ENCODE measurements around the gene NR6A1. TPM values are rescaled to one million over a fixed set of nuclear protein-coding genes. Genes with fewer than 3 reads are reported as not detected.

NR6A1 gene
- total RNA-seq, 1 experiment from 2014 or later: 0.77 TPM

GRCh38 chr9:124758691-124759090, 12.4 kb downstream of the NR6A1 start:
- intact Hi-C loops (cut with micrococcal nuclease): no loop called here
- H3F3A ChIP-seq (ENCODE audit: low read length, unreplicated experiment): no peaks in the 10 kb centered on the region
- no peak overlapping the region for H3K4me3 ChIP-seq (ENCODE audit: low read length)
- H3K4me1 ChIP-seq (ENCODE audit: insufficient read depth, low read length): no peaks in the 10 kb centered on the region
- no peak for DNase-seq
- no peak overlapping the region for H3K27ac ChIP-seq (ENCODE audit: low read length)
- POLR2A ChIA-PET (ENCODE audit: unreplicated experiment): no interaction called here
- H3K9me3 ChIP-seq (ENCODE audit: low read length): no peaks in the 10 kb centered on the region
- no peaks in the 10 kb centered on the region for H4K20me1 ChIP-seq (ENCODE audit: low read length)
- no peak overlapping the region for H3K4me2 ChIP-seq (ENCODE audit: low read length)
- peaks cover 21% of the 10 kb centered on the region for H3K79me2 ChIP-seq (ENCODE audit: low read length)
- H3K9ac ChIP-seq (ENCODE audit: low read length): no peak overlapping the region
- H3K9me2 ChIP-seq (replicated peaks; ENCODE audit: low read length): no peaks in the 10 kb centered on the region
- CTCF ChIA-PET: no interaction called here
- TF ChIP-seq CTCF (conservative IDR thresholded peaks at IDR 0.05; ENCODE audit: low read depth, low read length) (no peak), EZH2phosphoT487 (IDR thresholded peaks at IDR 0.05; ENCODE audit: borderline replicate concordance, low read length) (no peak), EZH2 (IDR thresholded peaks at IDR 0.05; ENCODE audit: low read length, unreplicated experiment) (no peak)
- no peak for ATAC-seq
- H3K36me3 ChIP-seq (ENCODE audit: low read depth, low read length): no peaks in the 10 kb centered on the region
- no TSS peak for BruUV-seq (replicated peaks)
- no peaks in the 10 kb centered on the region for H3K27me3 ChIP-seq (ENCODE audit: low read length)
- no peak overlapping the region for H2AFZ ChIP-seq (ENCODE audit: low read length)

GRCh38 chr9:124758061-124758460, 13.1 kb downstream of the NR6A1 start:
- H3K27me3 ChIP-seq (ENCODE audit: low read length): no peaks in the 10 kb centered on the region
- H3K9ac ChIP-seq (ENCODE audit: low read length): no peak overlapping the region
- no peaks in the 10 kb centered on the region for H3K4me1 ChIP-seq (ENCODE audit: insufficient read depth, low read length)
- H3K79me2 ChIP-seq (ENCODE audit: low read length): peaks cover 15% of the 10 kb centered on the region
- POLR2A ChIA-PET (ENCODE audit: unreplicated experiment): no interaction called here
- H3K9me3 ChIP-seq (ENCODE audit: low read length): no peaks in the 10 kb centered on the region
- no peaks in the 10 kb centered on the region for H3F3A ChIP-seq (ENCODE audit: low read length, unreplicated experiment)
- DNase-seq: no peak
- no TSS peak for BruUV-seq (replicated peaks)
- ATAC-seq: no peak
- H3K36me3 ChIP-seq (ENCODE audit: low read depth, low read length): no peaks in the 10 kb centered on the region
- no peak overlapping the region for H3K27ac ChIP-seq (ENCODE audit: low read length)
- CTCF ChIA-PET: no interaction called here
- intact Hi-C loops (cut with micrococcal nuclease): no loop called here
- no peaks in the 10 kb centered on the region for H4K20me1 ChIP-seq (ENCODE audit: low read length)
- TF ChIP-seq CTCF (conservative IDR thresholded peaks at IDR 0.05; ENCODE audit: low read depth, low read length) (no peak), EZH2phosphoT487 (IDR thresholded peaks at IDR 0.05; ENCODE audit: borderline replicate concordance, low read length) (no peak), EZH2 (IDR thresholded peaks at IDR 0.05; ENCODE audit: low read length, unreplicated experiment) (no peak)
- no peak overlapping the region for H2AFZ ChIP-seq (ENCODE audit: low read length)
- no peak overlapping the region for H3K4me2 ChIP-seq (ENCODE audit: low read length)
- H3K9me2 ChIP-seq (replicated peaks; ENCODE audit: low read length): no peaks in the 10 kb centered on the region
- no peak overlapping the region for H3K4me3 ChIP-seq (ENCODE audit: low read length)

GRCh38 chr9:124757616-124758015, 13.5 kb downstream of the NR6A1 start:
- Histone ChIP-seq H3F3A (ENCODE audit: low read length, unreplicated experiment) (no peaks in the 10 kb centered on the region), H3K27me3 (ENCODE audit: low read length) (no peaks in the 10 kb centered on the region), H3K36me3 (ENCODE audit: low read depth, low read length) (no peaks in the 10 kb centered on the region), H3K9me2 (replicated peaks; ENCODE audit: low read length) (no peaks in the 10 kb centered on the region), H4K20me1 (ENCODE audit: low read length) (no peaks in the 10 kb centered on the region), H3K9ac (ENCODE audit: low read length) (no peak overlapping the region), H3K79me2 (ENCODE audit: low read length) (0 out of 2 replicates have a peak, but pooled peaks cover 13% of the 10 kb centered on the region), H2AFZ (ENCODE audit: low read length) (no peak overlapping the region), H3K4me1 (ENCODE audit: insufficient read depth, low read length) (no peaks in the 10 kb centered on the region), H3K9me3 (ENCODE audit: low read length) (no peaks in the 10 kb centered on the region), H3K4me3 (ENCODE audit: low read length) (no peak overlapping the region), H3K27ac (ENCODE audit: low read length) (no peak overlapping the region), H3K4me2 (ENCODE audit: low read length) (no peak overlapping the region)
- ATAC-seq: no peak
- ChIA-PET CTCF (no interaction called here), POLR2A (ENCODE audit: unreplicated experiment) (no interaction called here)
- no TSS peak for BruUV-seq (replicated peaks)
- TF ChIP-seq EZH2phosphoT487 (IDR thresholded peaks at IDR 0.05; ENCODE audit: borderline replicate concordance, low read length): no peak
- TF ChIP-seq EZH2 (IDR thresholded peaks at IDR 0.05; ENCODE audit: low read length, unreplicated experiment): no peak
- no peak for TF ChIP-seq CTCF (conservative IDR thresholded peaks at IDR 0.05; ENCODE audit: low read depth, low read length)
- no peak for DNase-seq
- intact Hi-C loops (cut with micrococcal nuclease): loop anchor here (2.0 kb wide), 1 partner anchor 141 kb away; no protein-coding TSS in a partner anchor
